Adipocyte (in vitro differentiated cells): Measurements from ENCODE around the gene EFCAB11.
A peak's percentile ranks its signal among the peaks of the same experiment; 100 is the strongest.

Experiments used
- DNase-seq: peaks from one replicate; pipeline ENCODE4 v3.0.0-alpha.2; 2015; ENCODE audit warnings: low read depth
- H3K27me3 ChIP-seq: replicated peaks from 2 replicates; pipeline ENCODE4 v1.7.0; 2013; ENCODE audit warnings: mild to moderate bottlenecking, low read length, moderate library complexity; ENCODE audit not compliant: control insufficient read depth, insufficient read depth
- H3K36me3 ChIP-seq: 2 replicates; pipeline ENCODE4 v1.7.0; 2013; ENCODE audit warnings: low read length, mild to moderate bottlenecking, moderate library complexity; ENCODE audit not compliant: control insufficient read depth, insufficient read depth, severe bottlenecking
- H3K4me1 ChIP-seq: 2 replicates; pipeline ENCODE4 v1.7.0; 2013; ENCODE audit warnings: mild to moderate bottlenecking, low read length, moderate library complexity; ENCODE audit not compliant: control insufficient read depth, insufficient read depth
- H3K4me3 ChIP-seq: 2 replicates; pipeline ENCODE4 v1.7.0; 2013; ENCODE audit warnings: mild to moderate bottlenecking, low read length, moderate library complexity
- H3K9ac ChIP-seq: 2 replicates; pipeline ENCODE4 v1.7.0; 2013; ENCODE audit warnings: mild to moderate bottlenecking, low read length, moderate library complexity
- H3K9me3 ChIP-seq: 2 replicates; pipeline ENCODE4 v1.7.0; 2013; ENCODE audit warnings: mild to moderate bottlenecking, low read length, moderate library complexity; ENCODE audit not compliant: control insufficient read depth

Gene EFCAB11

GRCh38 chr14:89956661-89957009, 2.1 kb upstream of the EFCAB11 start:
- Histone ChIP-seq H3K36me3 (peaks cover 4% of the 10 kb centered on the region), H3K4me1 (peaks cover 18% of the 10 kb centered on the region), H3K9ac (peak overlapping the region; percentile 85), H3K4me3 (peak overlapping the region; percentile 97), H3K27me3 (no peaks in the 10 kb centered on the region), H3K9me3 (no peaks in the 10 kb centered on the region)
- no peak for DNase-seq

- Histone ChIP-seq H3K36me3 (peaks cover 4% of the 10 kb centered on the region), H3K9ac (peak within 1 kb of the TSS; percentile 85), H3K9me3 (no peaks in the 10 kb centered on the region), H3K4me1 (peaks cover 18% of the 10 kb centered on the region), H3K4me3 (peak within 1 kb of the TSS; percentile 97), H3K27me3 (no peaks in the 10 kb centered on the region)
- peak; percentile 98 for DNase-seq
These were observed 1.5 kb upstream of the EFCAB11 start, which contains the start of gene TDP1 for GRCh38 chr14:89955745-89956660. TDP1 (plus strand) TSS chr14:89955927; CDS start chr14:89963115, 7,188 bp downstream.

DNA sequence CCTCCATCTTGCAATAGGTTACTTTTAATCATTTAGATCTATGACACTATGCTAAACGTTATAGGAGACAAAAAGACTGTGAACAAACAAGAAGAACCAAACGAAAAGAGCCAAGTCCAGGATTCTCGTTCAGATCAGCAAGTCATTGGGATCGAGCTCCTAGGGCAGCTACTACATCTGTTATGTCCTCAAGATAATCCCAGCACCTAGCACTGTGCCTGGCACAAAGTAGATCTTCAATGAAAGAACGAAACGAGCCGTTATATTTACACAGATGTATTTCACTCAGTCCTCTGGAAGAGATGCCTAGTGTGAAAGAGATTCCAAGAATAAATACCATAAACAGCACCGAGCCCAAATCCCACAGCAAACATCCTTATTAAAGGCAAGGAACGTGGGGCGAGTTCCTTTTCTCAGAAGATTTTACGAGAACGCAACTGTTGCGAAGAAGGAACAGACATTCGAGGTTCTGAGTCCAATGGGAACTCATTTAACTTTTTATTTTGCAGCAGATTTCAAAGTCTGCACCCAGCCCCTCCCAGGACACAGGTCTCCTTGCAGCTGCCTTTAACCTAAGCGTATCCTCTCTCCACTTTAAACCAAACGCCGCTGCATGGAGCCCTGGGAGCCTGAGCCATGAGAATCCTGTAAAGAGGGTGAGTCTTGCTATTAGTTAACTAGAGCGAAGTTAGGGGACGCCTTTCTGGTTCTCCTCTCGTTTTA, 653 bp upstream of the EFCAB11 start:
- Histone ChIP-seq H3K36me3 (peaks cover 4% of the 10 kb centered on the region), H3K4me1 (peaks cover 18% of the 10 kb centered on the region), H3K4me3 (peak overlapping the region; percentile 97), H3K27me3 (no peaks in the 10 kb centered on the region), H3K9me3 (no peaks in the 10 kb centered on the region), H3K9ac (peak overlapping the region; percentile 85)
- no peak for DNase-seq

GRCh38 chr14:89953602-89954001, 928 bp downstream of the EFCAB11 start:
- no peaks in the 10 kb centered on the region for H3K9me3 ChIP-seq
- H3K36me3 ChIP-seq: peaks cover 13% of the 10 kb centered on the region
- H3K4me3 ChIP-seq: peak overlapping the region; percentile 97
- peak overlapping the region; percentile 88 for H3K9ac ChIP-seq
- no peaks in the 10 kb centered on the region for H3K27me3 ChIP-seq
- no peak for DNase-seq
- peaks cover 18% of the 10 kb centered on the region for H3K4me1 ChIP-seq

DNA sequence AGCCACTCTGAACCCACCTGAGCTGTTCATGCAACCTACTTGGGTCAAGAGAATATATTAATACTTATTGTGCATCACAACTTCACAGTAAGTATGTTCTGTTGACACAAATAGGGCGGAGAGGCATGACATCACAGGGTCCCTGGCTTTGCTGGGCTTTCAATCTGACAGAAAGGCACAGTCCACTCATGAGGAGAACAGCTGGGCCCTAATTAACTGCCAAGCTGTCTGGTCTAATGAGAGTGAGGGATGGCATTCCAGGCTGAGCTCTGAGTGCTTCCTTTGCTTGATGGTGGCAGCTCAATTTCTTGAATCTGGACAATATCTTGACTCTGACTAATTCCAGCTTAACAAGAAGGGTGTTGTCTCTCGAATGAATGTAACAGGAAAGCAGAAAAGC, 2.0 kb downstream of the EFCAB11 start:
- peaks cover 17% of the 10 kb centered on the region for H3K4me1 ChIP-seq
- no peaks in the 10 kb centered on the region for H3K27me3 ChIP-seq
- no peak for DNase-seq
- no peak overlapping the region for H3K9ac ChIP-seq
- no peaks in the 10 kb centered on the region for H3K9me3 ChIP-seq
- H3K4me3 ChIP-seq: no peak overlapping the region
- H3K36me3 ChIP-seq: peaks cover 13% of the 10 kb centered on the region

- Histone ChIP-seq H3K4me3 (no peak overlapping the region), H3K9me3 (no peaks in the 10 kb centered on the region)
- no peak for DNase-seq
These were observed 7.2 kb downstream of the EFCAB11 start for GRCh38 chr14:89947344-89947743.

DNA sequence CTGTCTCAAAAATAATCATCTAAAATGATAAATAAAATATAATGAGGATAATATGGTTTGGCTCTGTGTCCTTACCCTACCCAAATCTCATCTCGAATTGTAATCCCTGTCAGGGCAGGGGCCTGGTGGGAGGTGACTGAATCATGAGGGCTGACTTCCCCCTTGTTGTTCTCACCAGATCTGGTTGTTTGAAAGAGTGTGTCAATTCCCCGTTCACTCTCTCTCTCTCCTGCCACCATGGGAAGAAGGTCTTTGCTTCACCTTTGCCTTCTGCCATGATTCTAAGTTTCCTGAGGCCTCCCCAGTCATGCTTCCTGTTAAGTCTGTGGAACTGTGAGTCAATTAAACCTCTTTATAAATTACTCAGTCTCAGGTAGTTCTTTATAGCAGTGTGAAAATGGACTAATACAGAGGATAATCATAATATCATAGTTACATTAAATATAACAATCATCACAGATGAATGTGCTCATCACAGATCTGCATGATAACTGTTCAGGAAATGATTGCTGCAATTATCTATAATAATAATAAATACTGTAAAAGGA, 12.6 kb downstream of the EFCAB11 start:
- Histone ChIP-seq H3K9ac (no peak overlapping the region), H3K27me3 (no peaks in the 10 kb centered on the region), H3K4me3 (no peak overlapping the region), H3K4me1 (peaks cover 3% of the 10 kb centered on the region), H3K36me3 (no peaks in the 10 kb centered on the region), H3K9me3 (no peaks in the 10 kb centered on the region)
- DNase-seq: no peak

More at GRCh38 chr14:89947344-89947743, 7.2 kb downstream of the EFCAB11 start:
- Histone ChIP-seq H3K4me1 (no peaks in the 10 kb centered on the region), H3K27me3 (no peaks in the 10 kb centered on the region), H3K9ac (no peak overlapping the region), H3K36me3 (peaks cover 13% of the 10 kb centered on the region)

DNA sequence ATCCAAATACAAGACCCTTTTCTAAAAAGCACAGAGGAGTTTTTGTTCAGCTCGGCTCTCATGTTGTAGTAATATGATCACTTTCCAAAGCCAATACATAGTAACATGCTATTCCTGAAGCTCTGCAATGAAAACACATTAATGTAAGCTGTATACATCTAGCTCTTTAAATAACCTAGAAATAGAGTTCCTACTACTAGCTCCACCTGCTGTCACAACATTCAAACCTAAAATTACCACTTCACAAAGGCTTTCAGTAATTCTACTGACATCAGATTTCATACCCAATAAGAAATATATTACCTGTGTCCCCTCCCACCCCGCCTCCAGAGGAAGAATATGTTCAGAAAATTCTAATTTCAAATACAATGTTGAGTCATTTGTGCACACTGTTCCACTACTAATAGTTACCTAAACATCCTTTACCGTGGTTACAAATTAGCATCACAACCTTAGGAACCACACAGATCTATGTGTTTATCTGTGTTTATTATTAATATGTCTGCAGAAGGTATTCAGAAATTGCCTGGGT, 17.8 kb downstream of the EFCAB11 start:
- no peaks in the 10 kb centered on the region for H3K9me3 ChIP-seq
- H3K4me1 ChIP-seq: peaks cover 3% of the 10 kb centered on the region
- DNase-seq: no peak
- no peak overlapping the region for H3K9ac ChIP-seq
- H3K4me3 ChIP-seq: no peak overlapping the region
- no peaks in the 10 kb centered on the region for H3K36me3 ChIP-seq
- no peaks in the 10 kb centered on the region for H3K27me3 ChIP-seq

GRCh38 chr14:89933002-89933401, 21.5 kb downstream of the EFCAB11 start:
- Histone ChIP-seq H3K9ac (no peak overlapping the region), H3K4me3 (no peak overlapping the region), H3K9me3 (no peaks in the 10 kb centered on the region), H3K36me3 (peaks cover 6% of the 10 kb centered on the region), H3K27me3 (no peaks in the 10 kb centered on the region), H3K4me1 (no peaks in the 10 kb centered on the region)
- no peak for DNase-seq

- Histone ChIP-seq H3K4me3 (no peak overlapping the region), H3K9me3 (no peaks in the 10 kb centered on the region), H3K4me1 (peaks cover 11% of the 10 kb centered on the region), H3K36me3 (peaks cover 6% of the 10 kb centered on the region), H3K9ac (no peak overlapping the region), H3K27me3 (no peaks in the 10 kb centered on the region)
- no peak for DNase-seq
These were observed 27.2 kb downstream of the EFCAB11 start for GRCh38 chr14:89927186-89927865.
